Subcutaneous adipose tissue (tissue), 4 donors: ENCODE measurements around the gene OR9Q1. TPM values are rescaled to one million over a fixed set of nuclear protein-coding genes. Genes with fewer than 3 reads are reported as not detected.

Source experiments
- CTCF ChIP-seq: fragments of 450-650 bp; IDR thresholded peaks from one replicate; pipeline ENCODE4 v1.5.1; 2016; ENCODE audit warnings: low read depth, mild to moderate bottlenecking, control low read depth, antibody characterized with exemption, moderate library complexity
- small RNA-seq: library from RNA; depleted of rRNA; stranded (forward); fragments of <200 nt; gene quantifications from one replicate; pipeline ENCODE3, GENCODE V24; 2016
- total RNA-seq, 4 donors: library from RNA; depleted of rRNA; stranded (reverse); fragments of >200 nt; gene quantifications; one replicate each; pipeline ENCODE4 v1.1.0, GENCODE V29; 2016

The OR9Q1 gene
- total RNA-seq, 4 donors from 2014 or later = not detected

- TF ChIP-seq CTCF = no peak
Observed at GRCh38 chr11:58227956-58228615, 204.4 kb downstream of the OR9Q1 start.

Small RNAs within 50 kb of the gene (small RNA-seq; reads per million reads assigned to genes)
- not detected for gene RNU6-899P

Other genes starting within 250 kb of the OR9Q1 start
- gene OR6Q1, start 7.1 kb downstream of the OR9Q1 start, total RNA-seq = not detected
- gene OR9I1, start 101.6 kb downstream of the OR9Q1 start, total RNA-seq = not detected
- not detected for gene OR9Q2, start 165.2 kb downstream of the OR9Q1 start, total RNA-seq
- gene OR1S2, start 180.3 kb downstream of the OR9Q1 start, total RNA-seq = not detected
- not detected for gene OR1S1, start 188.8 kb downstream of the OR9Q1 start, total RNA-seq
- gene OR10Q1, start 205.0 kb downstream of the OR9Q1 start, total RNA-seq = not detected
- not detected for gene OR10W1, start 244.4 kb downstream of the OR9Q1 start, total RNA-seq